Amygdala (tissue), 56 donors: ENCODE measurements around the gene LMO7.
A peak's percentile ranks its signal among the peaks of the same experiment; 100 is the strongest.
"Not testable (repeated sequence)": the region's sequence is repeated elsewhere in the genome, so short reads cannot be mapped to it uniquely, and the experiment has no call there.

Source experiments
- DNase-seq, 56 donors: peaks; one replicate each; lab custom pipeline; 2025; lab: John Stamatoyannopoulos, UW

LMO7 gene

DNA sequence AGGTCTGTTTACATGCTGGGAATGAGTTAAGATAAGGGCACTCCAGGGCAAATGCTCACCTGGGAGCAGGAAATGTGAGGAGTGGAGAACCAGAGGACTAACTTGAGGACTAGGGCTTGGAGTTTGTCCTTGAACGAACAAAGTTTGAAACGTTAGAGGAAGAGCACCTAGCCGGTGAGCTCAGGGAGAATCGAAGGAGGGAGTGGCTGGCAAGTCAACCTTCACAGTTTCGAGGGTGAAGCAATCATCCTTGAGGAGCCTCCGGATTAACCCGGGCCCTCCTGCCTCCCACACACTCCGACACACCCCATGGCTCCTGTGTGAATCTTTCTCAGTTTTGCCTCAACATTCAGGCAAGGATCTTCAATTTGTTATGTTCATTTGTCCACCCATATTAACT is 58.6 kb downstream of the LMO7 start:
- DNase-seq: no peak

DNA sequence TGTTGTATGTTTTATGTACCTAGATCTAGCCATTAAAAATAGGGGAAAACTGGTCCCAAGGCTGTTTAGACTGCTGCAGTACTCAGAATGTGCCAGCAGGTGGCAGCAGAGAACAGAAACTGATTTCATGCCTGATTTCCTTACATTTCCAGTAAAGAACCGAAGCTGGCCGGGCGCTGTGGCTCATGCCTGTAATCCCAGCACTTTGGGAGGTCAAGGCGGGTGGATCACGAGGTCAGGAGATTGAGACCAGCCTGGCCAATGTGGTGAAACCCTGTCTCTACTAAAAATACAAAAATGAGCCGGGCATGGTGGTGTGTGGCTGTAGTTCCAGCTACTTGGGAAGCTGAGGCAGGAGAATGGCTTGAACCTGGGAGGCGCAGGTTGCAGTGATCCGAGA is 59.8 kb downstream of the LMO7 start:
- DNase-seq: peak in 54 of 56 donors; percentile 2 to 92 (median 46)

DNA sequence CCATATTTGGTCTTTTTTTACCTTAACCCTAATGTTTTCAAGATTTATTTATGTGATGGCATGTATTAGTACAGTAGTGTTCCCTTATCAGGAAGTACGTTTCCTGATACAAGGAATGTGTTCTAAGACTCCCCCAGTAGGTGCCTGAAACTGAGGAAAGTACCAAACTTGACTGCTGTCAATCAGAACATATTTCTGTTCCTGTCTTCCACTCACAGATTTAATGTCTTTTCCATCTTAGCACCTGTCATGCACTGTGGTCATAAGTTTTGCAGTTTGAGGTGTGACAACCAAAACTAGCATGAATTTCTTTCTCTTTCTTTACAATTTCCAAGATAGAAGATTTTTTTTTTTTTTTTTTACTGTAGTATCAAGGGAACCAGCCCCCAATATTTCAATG is 62.9 kb downstream of the LMO7 start:
- no peak for DNase-seq

- not testable (repeated sequence) for DNase-seq
These were observed 63.6 kb downstream of the LMO7 start for GRCh38 chr13:75699717-75700116.

DNA sequence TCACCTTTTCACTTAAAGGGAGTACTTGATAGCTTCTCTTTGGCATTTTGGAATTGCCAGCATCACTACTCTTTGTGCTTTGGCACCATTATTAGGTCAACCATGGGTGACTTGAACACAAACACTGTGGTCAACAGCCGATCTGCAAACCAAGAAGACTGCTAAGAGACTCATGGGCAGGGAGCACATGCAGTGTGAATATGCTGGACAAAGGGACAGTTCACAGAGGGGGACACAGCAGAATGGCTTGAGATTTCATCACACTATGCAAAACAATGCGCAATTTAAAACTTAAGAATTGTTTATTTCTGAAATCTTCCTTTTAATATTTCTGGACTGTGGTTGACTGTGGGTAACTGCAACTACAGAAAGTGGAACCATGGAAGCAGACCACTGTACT is 64.4 kb downstream of the LMO7 start:
- DNase-seq: no peak

- no peak for DNase-seq
These were observed 66.3 kb downstream of the LMO7 start for GRCh38 chr13:75702476-75702875.

DNA sequence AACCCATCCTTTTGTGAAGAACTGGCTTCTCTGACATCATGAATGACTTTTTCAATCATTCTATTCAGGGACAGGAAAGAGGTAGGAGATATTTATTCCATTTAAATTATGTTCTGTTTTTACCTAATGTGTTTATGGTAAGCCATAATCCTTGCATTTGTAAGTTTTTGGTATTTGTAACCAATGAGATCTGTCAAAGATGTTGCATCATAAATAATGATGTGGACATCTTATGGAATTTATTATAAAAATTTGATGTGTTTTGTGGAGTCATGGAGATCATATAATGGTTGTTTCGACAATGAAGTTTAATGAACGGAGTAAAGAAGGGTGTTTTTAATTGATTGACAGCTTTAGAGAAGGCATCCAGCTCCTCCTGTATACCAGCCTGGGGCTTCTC is 67.6 kb downstream of the LMO7 start:
- DNase-seq: no peak

DNA sequence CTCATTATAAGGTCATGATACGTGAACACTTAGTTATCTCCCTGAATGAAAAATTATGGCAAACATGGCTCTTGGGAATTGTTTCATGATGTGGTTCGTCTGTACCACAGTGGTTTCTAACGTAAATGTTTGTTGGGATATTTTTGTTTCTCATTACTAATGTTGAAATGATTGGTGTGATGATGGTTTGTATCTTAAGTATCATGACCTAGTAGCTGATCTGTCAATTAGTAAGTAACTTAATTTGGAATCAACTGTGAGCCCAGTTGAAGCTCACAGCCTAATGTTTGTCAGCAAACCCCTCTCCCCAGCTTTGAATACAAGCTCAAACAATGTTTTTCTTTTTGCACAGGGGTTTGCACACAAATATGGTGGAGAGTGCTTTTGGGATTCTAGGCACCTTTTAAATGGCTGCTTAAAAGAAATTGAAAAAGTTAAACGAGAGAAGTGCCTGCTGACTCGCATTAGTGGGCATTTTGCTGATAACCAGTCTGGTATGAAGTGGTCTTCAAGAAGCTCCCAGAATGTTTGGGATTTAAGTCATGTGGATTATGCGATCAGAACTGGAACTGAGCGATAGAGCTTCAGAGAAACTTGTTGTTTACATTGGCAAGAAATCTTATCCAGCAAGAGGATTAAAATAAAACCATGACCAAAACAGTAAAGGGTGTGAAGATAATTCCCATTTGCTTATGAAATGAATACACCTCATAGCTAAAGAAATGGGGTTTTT is 68.2 kb downstream of the LMO7 start:
- DNase-seq: no peak

GRCh38 chr13:75704927-75705288 is 68.8 kb downstream of the LMO7 start:
- no peak for DNase-seq

DNA sequence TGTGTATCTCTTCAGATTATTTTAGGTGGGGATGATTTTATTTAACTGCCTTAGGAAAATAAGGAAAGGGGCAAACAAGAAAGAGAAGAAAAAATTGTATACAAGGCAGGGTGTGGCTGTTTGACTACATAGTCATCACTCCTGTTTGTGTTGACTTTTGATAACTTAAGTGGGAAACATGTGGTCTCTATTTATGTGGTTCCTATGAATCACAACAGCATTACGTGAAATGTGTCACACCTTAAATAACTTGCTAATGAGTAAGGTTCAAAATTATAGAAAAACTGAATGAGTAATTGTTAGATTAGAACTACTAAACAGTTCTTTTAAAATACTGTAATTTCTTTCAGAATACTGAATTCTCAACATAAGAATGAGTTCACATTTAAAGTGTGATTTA is 69.3 kb downstream of the LMO7 start:
- no peak for DNase-seq

GRCh38 chr13:75705908-75706307 is 69.8 kb downstream of the LMO7 start:
- no peak for DNase-seq

- no peak for DNase-seq
These were observed 77.7 kb downstream of the LMO7 start for GRCh38 chr13:75713852-75714251.

DNA sequence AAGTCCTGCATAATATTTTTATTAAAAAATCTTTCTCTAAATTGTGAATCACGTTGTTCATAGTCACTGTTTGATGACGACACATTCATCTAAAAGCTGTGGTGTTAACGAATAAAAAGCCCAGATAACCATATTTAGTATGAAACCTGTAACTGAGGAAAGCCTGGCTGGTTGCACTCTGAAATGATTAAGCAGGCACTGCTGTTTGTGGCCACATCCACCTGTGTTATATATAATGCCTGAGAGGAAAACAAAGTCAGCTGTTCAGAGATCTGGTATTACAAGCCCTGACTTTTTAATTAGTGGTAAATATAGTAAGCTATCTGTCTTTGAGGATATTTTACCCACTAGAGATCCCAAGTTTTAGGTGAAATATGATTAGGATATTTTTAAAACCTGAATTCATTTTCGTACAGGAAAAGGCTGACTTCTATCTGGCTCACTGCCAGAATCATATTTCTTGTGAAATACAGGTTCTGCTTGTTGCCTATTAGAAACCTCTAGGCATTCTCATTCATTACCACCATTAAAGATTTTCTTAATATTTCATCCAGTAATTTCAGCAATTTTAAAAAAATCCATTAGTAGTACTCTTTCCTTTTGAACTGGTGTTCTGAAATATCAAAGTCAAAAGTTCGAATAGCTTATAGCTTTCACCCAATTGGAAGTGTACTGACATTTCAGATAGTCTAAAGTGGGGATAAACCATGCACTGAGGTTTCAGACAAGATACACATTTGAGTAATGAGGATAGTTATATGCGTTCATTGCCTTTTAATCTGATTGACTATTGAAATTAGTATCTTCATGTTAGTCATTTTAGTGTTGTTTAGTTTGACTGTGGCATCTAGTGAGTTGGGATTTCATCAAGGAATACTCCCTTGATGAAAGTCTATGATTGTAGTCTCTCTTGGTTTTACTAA is 79.7 kb downstream of the LMO7 start:
- no peak for DNase-seq

- no peak for DNase-seq
These were observed 81.4 kb downstream of the LMO7 start for GRCh38 chr13:75717525-75717924.

- no peak for DNase-seq
These were observed 85.2 kb downstream of the LMO7 start for GRCh38 chr13:75721307-75721706.

DNA sequence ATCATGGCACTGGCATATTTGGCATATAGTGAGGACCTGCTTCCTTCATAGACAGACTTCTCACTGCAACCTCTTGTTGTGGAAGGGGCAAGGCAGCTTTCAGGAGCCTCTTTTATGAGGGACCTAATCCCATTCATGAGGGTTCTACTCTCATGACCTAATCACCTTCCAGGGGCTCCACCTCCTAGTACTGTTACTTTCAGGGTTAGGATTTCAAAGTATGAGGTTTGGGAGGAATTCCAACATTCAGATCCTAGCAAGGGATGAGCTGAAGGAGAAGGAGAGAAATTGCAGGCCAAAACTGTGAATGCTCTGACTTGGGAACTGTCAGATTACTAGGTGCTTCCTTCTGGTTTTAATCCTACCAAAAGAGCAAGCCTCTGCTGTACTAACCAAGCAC is 87.8 kb downstream of the LMO7 start:
- no peak for DNase-seq

GRCh38 chr13:75724752-75725517 is 88.8 kb downstream of the LMO7 start:
- no peak for DNase-seq

GRCh38 chr13:75725736-75726135 is 89.6 kb downstream of the LMO7 start:
- no peak for DNase-seq

GRCh38 chr13:75726306-75726705 is 90.2 kb downstream of the LMO7 start:
- no peak for DNase-seq

DNA sequence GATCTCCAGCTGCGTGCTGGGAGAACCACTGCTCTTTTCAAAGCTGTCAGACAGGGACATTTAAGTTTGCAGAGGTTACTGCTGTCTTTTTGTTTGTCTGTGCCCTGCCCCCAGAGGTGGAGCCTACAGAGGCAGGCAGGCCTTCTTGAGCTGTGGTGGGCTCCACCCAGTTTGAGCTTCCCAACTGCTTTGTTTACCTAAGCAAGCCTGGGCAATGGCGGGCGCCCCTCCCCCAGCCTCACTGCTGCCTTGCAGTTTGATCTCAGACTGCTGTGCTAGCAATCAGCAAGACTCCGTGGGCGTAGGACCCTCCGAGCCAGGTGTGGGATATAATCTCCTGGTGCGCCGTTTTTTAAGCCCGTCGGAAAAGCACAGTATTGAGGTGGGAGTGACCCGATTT is 97.0 kb downstream of the LMO7 start:
- DNase-seq: not testable (repeated sequence)

DNA sequence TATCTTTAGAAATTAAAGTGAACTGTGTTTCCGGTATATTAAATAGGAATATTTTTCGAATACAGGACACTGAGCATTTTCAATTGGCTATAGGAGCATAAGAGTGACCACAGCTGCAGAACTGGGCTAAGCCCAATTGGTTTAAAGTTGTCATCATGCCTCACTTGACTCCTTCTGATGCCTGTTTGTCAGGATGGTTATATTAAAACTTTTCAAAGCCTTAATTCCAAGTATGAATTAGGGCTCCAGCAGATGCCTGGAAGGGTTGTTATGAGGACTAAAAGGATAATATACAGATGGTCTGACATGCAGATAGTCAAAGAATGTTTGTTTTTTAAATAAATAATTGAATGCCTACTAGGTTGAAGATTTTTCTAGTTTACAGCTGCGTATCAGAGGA is 100.0 kb downstream of the LMO7 start:
- DNase-seq: no peak
